RWPE2 (cell line): ENCODE measurements around the gene ADAMTS4.

ENCODE experiments used
- ATAC-seq: fragments of 200-7000 bp; cut with Tn5 transposase; 3 replicates; pipeline ENCODE4 v1.9.1; 2021; ENCODE audit warnings: low read depth
- DNase-seq: peaks from one replicate; pipeline ENCODE4 v3.0.0-alpha.2; 2020; ENCODE audit warnings: low spot score
- H3K27ac ChIP-seq: fragments of 450-650 bp; 2 replicates; pipeline ENCODE4 v1.5.1; 2017; ENCODE audit warnings: mild to moderate bottlenecking; ENCODE audit not compliant: poor library complexity, severe bottlenecking
- H3K27me3 ChIP-seq: fragments of 250-450 bp; sonication (Bioruptor Pico); 2 replicates; pipeline ENCODE4 v1.5.1; 2021; ENCODE audit warnings: mild to moderate bottlenecking, moderate library complexity; ENCODE audit not compliant: insufficient read depth, poor library complexity, severe bottlenecking
- H3K36me3 ChIP-seq: fragments of 250-450 bp; sonication (Bioruptor Pico); 2 replicates; pipeline ENCODE4 v1.5.1; 2020; ENCODE audit warnings: low read depth, mild to moderate bottlenecking, moderate library complexity
- H3K4me1 ChIP-seq: fragments of 250-450 bp; sonication (Bioruptor Pico); 2 replicates; pipeline ENCODE4 v1.5.1; 2021; ENCODE audit warnings: mild to moderate bottlenecking, moderate library complexity; ENCODE audit not compliant: insufficient read depth, poor library complexity, severe bottlenecking
- H3K4me3 ChIP-seq: fragments of 250-450 bp; sonication (Bioruptor Pico); 2 replicates; pipeline ENCODE4 v1.5.1; 2021; ENCODE audit warnings: mild to moderate bottlenecking, moderate library complexity; ENCODE audit not compliant: severe bottlenecking
- H3K9me3 ChIP-seq: fragments of 250-450 bp; sonication (Bioruptor Pico); 2 replicates; pipeline ENCODE4 v1.5.1; 2021; ENCODE audit warnings: mild to moderate bottlenecking, moderate library complexity; ENCODE audit not compliant: severe bottlenecking
- TF ChIP-seq, protein P1 (sequence below): fragments of 450-650 bp; IDR thresholded peaks from one replicate; pipeline ENCODE4 v1.5.1; 2017; ENCODE audit warnings: mild to moderate bottlenecking, moderate library complexity; ENCODE audit not compliant: poor library complexity, severe bottlenecking

ADAMTS4 gene

DNA sequence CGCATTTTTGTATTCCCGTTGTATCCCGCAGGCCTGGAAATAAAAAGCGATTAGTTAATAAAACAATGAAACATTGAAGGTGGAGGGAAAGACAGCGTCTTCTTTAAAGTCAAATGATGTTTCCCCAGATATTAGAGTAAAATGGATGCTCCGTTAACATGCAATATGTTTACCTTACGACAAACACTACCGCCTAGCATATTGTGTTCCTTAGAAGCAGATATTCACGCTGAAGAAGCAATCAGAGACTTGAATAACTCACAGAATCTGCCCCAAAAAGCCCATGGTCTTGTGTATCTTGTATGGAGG, 21.0 kb downstream of the ADAMTS4 start:
- H3K9me3 ChIP-seq: no peaks in the 10 kb centered on the region
- H3K36me3 ChIP-seq: peaks cover 26% of the 10 kb centered on the region
- peak overlapping the region; percentile 67 for H3K4me3 ChIP-seq
- ATAC-seq: no peak
- TF ChIP-seq, protein P1, sequence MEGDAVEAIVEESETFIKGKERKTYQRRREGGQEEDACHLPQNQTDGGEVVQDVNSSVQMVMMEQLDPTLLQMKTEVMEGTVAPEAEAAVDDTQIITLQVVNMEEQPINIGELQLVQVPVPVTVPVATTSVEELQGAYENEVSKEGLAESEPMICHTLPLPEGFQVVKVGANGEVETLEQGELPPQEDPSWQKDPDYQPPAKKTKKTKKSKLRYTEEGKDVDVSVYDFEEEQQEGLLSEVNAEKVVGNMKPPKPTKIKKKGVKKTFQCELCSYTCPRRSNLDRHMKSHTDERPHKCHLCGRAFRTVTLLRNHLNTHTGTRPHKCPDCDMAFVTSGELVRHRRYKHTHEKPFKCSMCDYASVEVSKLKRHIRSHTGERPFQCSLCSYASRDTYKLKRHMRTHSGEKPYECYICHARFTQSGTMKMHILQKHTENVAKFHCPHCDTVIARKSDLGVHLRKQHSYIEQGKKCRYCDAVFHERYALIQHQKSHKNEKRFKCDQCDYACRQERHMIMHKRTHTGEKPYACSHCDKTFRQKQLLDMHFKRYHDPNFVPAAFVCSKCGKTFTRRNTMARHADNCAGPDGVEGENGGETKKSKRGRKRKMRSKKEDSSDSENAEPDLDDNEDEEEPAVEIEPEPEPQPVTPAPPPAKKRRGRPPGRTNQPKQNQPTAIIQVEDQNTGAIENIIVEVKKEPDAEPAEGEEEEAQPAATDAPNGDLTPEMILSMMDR: peak; percentile 1
- H3K27ac ChIP-seq: peak overlapping the region; percentile 10
- DNase-seq: no peak
- no peaks in the 10 kb centered on the region for H3K27me3 ChIP-seq
- H3K4me1 ChIP-seq: peaks cover 19% of the 10 kb centered on the region

DNA sequence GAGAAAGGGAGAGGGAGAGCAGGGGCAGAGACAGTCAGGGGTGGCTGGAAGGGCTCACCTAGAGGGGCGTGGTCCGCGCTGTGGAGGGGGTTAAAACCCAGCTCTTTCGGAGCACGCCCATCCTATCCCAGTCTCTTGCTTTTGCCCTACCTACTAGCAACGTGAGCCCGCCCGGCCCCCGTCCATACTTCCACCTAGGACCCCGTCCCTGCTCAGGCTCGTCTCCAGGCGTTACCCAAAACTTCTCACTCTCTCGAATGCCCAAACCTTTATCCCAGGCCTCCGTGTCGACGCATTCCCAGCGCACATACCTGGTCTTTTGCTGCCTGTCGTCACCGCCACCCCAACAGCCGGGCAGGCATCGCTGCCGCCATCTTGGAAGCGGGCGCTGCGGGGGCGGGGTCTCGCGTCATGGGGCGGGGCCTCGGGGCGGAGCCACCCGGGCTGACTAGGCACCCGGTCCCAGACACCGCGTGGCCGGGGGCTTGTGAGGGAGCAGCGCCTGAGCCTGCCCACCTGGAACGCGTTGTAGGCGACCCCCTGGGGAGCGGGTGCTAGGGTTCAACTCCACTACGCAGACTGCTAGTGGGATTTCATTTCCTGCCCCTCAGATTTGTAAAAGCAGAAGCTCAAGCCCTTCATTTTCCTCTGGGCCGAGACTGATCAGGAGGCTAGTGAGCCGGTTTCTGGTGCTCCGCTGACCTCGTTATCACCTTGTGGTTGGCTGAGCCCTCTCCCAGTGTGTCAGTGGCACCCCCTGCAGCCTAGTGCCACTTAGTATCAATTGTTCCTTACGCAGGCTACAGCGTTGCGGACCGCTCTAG, 21.5 kb downstream of the ADAMTS4 start, which contains the start of gene B4GALT3:
Gene B4GALT3 (minus strand): TSS at position 396 of the 824 bp plus-strand sequence. CDS start 1,447 bp downstream, outside the sequence.
- peaks cover 29% of the 10 kb centered on the region for H3K36me3 ChIP-seq
- peak within 1 kb of the TSS; percentile 67 for H3K4me3 ChIP-seq
- no peaks in the 10 kb centered on the region for H3K9me3 ChIP-seq
- DNase-seq (no peak), ATAC-seq (peak; percentile 89)
- peak within 1 kb of the TSS; percentile 10 for H3K27ac ChIP-seq
- TF ChIP-seq, protein P1: peak; percentile 16
- peaks cover 14% of the 10 kb centered on the region for H3K4me1 ChIP-seq
- H3K27me3 ChIP-seq: no peaks in the 10 kb centered on the region

DNA sequence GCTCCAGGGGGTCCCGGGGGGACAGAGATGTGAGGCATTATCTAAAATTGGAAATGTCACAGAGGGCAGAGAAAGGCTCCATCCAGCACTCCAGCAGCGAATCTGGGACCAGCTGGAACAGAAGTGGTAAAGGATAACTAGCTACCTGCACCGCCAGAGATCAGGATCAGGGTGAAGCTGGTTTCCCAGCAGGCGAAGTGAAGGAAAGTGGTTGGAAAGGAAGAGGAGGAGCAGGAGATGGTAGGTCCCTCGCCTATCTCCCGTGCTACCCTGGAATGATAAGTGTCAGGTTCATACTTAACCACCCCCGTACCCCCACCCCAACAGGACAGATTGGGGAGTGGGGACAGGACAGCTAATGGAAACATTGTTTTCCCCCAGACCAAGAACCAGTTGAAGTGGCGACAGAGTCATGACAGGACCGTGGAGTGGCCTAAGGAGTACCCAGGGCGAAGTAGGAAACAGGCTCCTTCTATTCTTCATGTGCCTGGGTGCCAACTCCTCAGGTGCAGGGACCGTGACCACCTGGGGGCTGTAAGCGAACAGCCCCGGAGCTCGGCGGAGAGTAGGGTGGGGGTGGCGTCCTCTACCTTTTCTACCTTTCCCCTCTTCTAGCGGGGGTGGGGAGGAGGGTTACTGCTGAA, 22.3 kb downstream of the ADAMTS4 start:
- peak; percentile 2; the same call in 2 of the 3 replicates for ATAC-seq
- Histone ChIP-seq H3K9me3 (no peaks in the 10 kb centered on the region), H3K27ac (peak overlapping the region; percentile 10), H3K36me3 (peaks cover 36% of the 10 kb centered on the region), H3K4me1 (peaks cover 8% of the 10 kb centered on the region), H3K27me3 (no peaks in the 10 kb centered on the region), H3K4me3 (peak overlapping the region; percentile 67)
- TF ChIP-seq, protein P1: no peak
- DNase-seq: no peak

DNA sequence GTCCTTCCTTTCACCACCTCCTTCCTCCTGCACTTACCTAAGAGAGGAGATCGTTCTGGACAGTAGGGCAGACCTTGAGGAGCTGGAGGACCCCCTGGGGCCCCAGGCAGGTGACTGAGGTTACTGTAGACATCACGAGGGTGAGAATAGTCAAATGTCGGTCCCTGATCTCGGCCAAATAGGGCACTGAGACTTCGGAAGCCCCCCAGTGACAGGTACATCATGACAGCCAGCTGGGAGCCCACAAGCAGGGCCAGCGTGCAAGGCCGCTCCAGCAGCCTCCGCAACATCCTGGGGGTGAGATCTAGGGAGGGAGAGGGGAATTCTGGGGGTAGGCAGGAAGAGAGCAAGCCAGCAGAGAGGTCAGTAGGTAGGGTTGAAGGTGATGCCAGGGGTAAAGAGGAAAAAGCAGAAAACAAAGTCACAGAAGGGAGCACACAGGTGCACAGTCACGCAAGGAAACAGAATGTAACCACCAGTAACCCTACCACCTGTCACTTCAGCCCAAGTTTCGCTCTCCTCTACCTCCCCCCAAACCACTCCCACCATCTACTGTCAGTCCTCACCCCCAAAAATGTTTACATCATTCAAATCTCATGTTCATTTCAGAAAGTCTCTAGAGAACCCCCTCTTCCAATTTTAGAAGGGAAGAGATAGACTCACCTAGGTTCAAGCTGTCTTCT, 22.9 kb downstream of the ADAMTS4 start:
- ATAC-seq: no peak
- H3K36me3 ChIP-seq: peaks cover 43% of the 10 kb centered on the region
- TF ChIP-seq, protein P1: no peak
- H3K4me3 ChIP-seq: peak overlapping the region; percentile 67
- no peaks in the 10 kb centered on the region for H3K9me3 ChIP-seq
- H3K27me3 ChIP-seq: no peaks in the 10 kb centered on the region
- H3K27ac ChIP-seq: no peak overlapping the region
- no peak for DNase-seq
- H3K4me1 ChIP-seq: peaks cover 8% of the 10 kb centered on the region
